Glutamatergic neuron (in vitro differentiated cells): ENCODE data around the gene HOXA9. TPM values are rescaled to one million over a fixed set of nuclear protein-coding genes. Genes with fewer than 3 reads are reported as not detected.
A peak's percentile ranks its signal among the peaks of the same experiment; 100 is the strongest.

Source experiments
- DNase-seq: peaks from one replicate; pipeline ENCODE4 v3.0.0; 2022
- H3K27ac Mint-ChIP-seq: one replicate; pipeline ENCODE4 v1.8.0; 2020; ENCODE audit warnings: mild to moderate bottlenecking, mixed read lengths, inconsistent platforms; ENCODE audit not compliant: unreplicated experiment
- H3K27me3 Mint-ChIP-seq: one replicate; pipeline ENCODE4 v1.8.0; 2020; ENCODE audit warnings: mild to moderate bottlenecking, moderate library complexity, mixed read lengths, inconsistent platforms; ENCODE audit not compliant: unreplicated experiment
- H3K36me3 Mint-ChIP-seq: one replicate; pipeline ENCODE4 v1.8.0; 2020; ENCODE audit warnings: mild to moderate bottlenecking, mixed read lengths, inconsistent platforms; ENCODE audit not compliant: unreplicated experiment
- H3K4me1 Mint-ChIP-seq: one replicate; pipeline ENCODE4 v1.8.0; 2020; ENCODE audit warnings: mild to moderate bottlenecking, low read depth, mixed read lengths, inconsistent platforms; ENCODE audit not compliant: unreplicated experiment
- H3K4me3 Mint-ChIP-seq: one replicate; pipeline ENCODE4 v1.8.0; 2020; ENCODE audit warnings: mild to moderate bottlenecking, mixed read lengths, inconsistent platforms; ENCODE audit not compliant: unreplicated experiment
- H3K9me3 Mint-ChIP-seq: one replicate; pipeline ENCODE4 v1.8.0; 2020; ENCODE audit warnings: mild to moderate bottlenecking, moderate library complexity, mixed read lengths, inconsistent platforms; ENCODE audit not compliant: unreplicated experiment
- total RNA-seq: library from RNA; stranded (reverse); fragmentation: NEBNext Ultra II Directional; extraction: Animal tissue kit (Norgen Biotek cat#: 25700); gene quantifications from one replicate; pipeline ENCODE4 v1.2.1, GENCODE V29; 2021; ENCODE audit not compliant: unreplicated experiment
- TF ChIP-seq, protein P1 (sequence below): fragments of 200-600 bp; sonication (generic); IDR thresholded peaks from one replicate; pipeline ENCODE4 v1.5.0; 2021; ENCODE audit not compliant: partially characterized antibody, unreplicated experiment

The HOXA9 gene
- total RNA-seq, 1 donor from 2014 or later, result not detected

DNA sequence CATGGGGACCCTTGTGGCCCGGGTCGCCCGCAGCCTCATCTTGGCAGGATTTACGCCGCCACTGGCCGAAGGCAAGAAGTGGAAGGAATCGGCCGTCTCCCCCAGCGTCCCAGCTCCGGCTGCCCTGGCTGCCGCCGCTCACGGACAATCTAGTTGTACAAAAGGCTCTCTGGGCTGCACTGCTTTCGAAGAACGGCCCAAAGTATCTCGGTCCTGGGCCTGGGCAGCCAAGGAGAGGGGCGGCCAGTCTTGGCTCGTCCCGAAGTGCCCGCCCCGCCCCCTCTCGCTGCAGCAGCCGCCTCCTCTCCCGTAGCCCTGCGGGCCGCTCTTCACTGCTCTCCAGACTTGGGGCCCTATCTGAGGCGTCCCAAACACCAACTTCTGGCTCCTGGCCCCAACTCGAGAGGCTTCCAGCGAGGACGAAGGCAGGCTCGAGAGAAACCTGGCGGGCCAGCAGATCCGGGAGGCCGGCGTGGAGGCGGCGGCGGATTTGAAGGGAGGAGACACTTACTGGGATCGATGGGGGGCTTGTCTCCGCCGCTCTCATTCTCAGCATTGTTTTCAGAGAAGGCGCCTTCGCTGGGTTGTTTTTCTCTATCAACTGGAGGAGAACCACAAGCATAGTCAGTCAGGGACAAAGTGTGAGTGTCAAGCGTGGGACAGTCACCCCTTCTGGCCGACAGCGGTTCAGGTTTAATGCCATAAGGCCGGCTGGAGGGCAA, 809 bp downstream of the HOXA9 start:
- Mint-ChIP-seq H3K4me3 (no peak overlapping the region), H3K27me3 (peaks cover 46% of the 10 kb centered on the region), H3K9me3 (peaks cover 16% of the 10 kb centered on the region), H3K27ac (no peak overlapping the region), H3K36me3 (peaks cover 5% of the 10 kb centered on the region), H3K4me1 (peaks cover 2% of the 10 kb centered on the region)
- TF ChIP-seq, protein P1, sequence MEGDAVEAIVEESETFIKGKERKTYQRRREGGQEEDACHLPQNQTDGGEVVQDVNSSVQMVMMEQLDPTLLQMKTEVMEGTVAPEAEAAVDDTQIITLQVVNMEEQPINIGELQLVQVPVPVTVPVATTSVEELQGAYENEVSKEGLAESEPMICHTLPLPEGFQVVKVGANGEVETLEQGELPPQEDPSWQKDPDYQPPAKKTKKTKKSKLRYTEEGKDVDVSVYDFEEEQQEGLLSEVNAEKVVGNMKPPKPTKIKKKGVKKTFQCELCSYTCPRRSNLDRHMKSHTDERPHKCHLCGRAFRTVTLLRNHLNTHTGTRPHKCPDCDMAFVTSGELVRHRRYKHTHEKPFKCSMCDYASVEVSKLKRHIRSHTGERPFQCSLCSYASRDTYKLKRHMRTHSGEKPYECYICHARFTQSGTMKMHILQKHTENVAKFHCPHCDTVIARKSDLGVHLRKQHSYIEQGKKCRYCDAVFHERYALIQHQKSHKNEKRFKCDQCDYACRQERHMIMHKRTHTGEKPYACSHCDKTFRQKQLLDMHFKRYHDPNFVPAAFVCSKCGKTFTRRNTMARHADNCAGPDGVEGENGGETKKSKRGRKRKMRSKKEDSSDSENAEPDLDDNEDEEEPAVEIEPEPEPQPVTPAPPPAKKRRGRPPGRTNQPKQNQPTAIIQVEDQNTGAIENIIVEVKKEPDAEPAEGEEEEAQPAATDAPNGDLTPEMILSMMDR, result no peak
- DNase-seq, result peak; percentile 68

DNA sequence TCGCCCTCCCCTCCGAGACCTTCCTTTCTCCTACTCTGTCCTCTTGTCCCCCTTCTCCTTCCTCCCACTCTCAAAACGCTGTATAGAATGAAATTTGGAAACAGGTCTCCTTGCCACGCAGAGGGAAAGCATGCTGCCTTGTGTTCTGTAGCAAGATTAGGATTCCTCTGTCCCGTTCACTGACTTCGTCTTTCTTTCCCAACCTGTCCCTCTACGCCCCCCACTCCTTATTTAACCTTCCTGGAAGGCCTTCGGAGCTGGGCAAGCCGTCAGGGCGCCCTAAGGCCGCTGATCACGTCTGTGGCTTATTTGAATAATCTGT, 1.3 kb downstream of the HOXA9 start:
- TF ChIP-seq, protein P1, result no peak
- Mint-ChIP-seq H3K27ac (no peak overlapping the region), H3K9me3 (peaks cover 16% of the 10 kb centered on the region), H3K36me3 (peaks cover 6% of the 10 kb centered on the region), H3K27me3 (peaks cover 46% of the 10 kb centered on the region), H3K4me1 (peaks cover 2% of the 10 kb centered on the region), H3K4me3 (no peak overlapping the region)
- no peak for DNase-seq

DNA sequence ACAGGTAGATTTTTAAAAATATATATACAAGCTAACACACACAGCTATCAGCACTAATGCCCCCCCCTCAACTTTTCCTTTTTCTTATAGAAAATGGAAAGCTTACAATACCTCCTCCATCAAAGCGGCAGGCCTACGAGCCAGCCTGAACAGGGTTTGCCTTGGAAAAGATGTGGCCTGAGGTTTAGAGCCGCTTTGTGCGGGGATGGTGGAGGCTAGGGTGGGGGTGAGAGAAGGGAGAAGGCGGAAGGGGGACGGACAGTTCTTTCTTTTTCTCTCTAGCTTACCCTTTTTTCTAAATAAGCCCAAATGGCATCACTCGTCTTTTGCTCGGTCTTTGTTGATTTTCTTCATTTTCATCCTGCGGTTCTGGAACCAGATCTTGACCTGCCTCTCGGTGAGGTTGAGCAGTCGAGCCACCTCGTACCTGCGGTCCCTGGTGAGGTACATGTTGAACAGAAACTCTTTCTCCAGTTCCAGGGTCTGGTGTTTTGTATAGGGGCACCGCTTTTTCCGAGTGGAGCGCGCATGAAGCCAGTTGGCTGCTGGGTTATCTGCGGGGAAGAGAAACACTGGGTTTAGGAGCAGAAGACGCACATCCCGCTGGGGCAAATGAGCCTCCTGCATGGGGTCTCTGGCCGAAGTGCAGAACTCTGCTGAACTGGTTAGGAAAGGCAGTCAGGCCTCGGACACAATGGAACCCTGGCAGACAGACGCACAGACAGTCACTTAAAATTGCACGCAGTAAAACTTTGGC, 1.9 kb downstream of the HOXA9 start:
- Mint-ChIP-seq H3K4me1 (peaks cover 2% of the 10 kb centered on the region), H3K27ac (no peak overlapping the region)

DNA sequence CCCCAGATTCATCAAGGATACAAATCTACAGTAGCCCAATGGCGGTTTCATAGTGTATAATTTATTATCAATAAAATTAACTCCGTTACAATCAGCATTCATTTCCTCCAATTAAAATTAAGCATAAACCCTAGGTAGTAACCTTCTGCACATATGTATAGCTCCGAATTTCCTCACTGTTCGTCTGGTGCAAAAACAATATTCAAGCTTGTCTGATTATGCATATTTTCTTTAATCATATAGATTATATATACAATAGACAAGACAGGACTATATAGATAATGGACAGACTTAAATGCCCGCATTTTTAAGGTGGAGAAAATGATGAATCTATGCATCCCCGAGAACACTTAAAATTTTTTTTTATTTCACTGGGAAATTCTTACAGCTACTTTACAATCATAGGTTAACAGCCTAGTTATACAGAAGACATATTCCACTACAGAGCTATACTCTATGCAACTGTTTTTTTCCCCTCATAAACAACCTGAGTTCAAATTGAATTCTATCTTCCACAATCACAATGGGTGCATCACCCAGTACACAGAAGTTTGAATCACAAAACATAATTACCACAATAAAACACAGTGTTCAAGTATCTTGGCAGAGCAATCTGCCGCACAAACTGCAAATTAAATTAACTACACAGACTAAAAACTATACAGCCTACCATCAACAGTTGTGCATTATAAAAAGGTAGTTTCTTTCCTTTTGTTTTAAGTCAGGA, 2.6 kb downstream of the HOXA9 start:
- H3K27ac Mint-ChIP-seq, result no peak overlapping the region
- peaks cover 41% of the 10 kb centered on the region for H3K27me3 Mint-ChIP-seq
- no peak for DNase-seq
- H3K36me3 Mint-ChIP-seq, result peaks cover 10% of the 10 kb centered on the region
- H3K4me1 Mint-ChIP-seq, result peaks cover 2% of the 10 kb centered on the region
- peaks cover 21% of the 10 kb centered on the region for H3K9me3 Mint-ChIP-seq
- H3K4me3 Mint-ChIP-seq, result no peak overlapping the region
- TF ChIP-seq, protein P1, result no peak

More for the DNA sequence above, 1.9 kb downstream of the HOXA9 start:
- peak; percentile 17 for DNase-seq
- peaks cover 6% of the 10 kb centered on the region for H3K36me3 Mint-ChIP-seq
- no peak overlapping the region for H3K4me3 Mint-ChIP-seq
- peaks cover 21% of the 10 kb centered on the region for H3K9me3 Mint-ChIP-seq
- H3K27me3 Mint-ChIP-seq, result peaks cover 41% of the 10 kb centered on the region
- TF ChIP-seq, protein P1, result no peak
